Measurements from ENCODE around the gene KLF16.
A peak's percentile ranks its signal among the peaks of the same experiment; 100 is the strongest.

Gene KLF16

DNA sequence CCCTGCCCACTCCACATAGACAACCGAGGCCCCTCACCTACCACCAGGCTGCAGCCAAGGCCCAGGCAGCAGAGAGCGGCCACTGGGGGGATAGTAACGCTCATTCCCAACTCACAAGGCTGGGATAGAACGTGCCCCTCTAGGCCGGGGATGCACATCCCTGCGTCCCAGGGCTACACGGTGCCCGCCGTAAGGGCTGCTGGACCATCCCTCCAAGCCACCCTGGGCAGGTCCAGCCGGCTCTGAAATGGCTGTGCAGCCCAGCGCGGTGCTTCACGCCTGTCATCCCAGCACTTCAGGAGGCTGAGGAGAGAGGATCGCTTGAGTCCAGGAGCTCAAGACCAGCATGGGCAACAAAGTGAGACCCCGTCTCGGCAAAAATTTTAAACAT lies 18.3 kb downstream of the KLF16 start:
- DNase-seq (ENCODE audit: low read depth in 3 of 3, low spot score in 1 of 3) = no peak

GRCh38 chr19:1844513-1845124 lies 18.8 kb downstream of the KLF16 start:
- no peak for DNase-seq (ENCODE audit: low read depth in 3 of 3, low spot score in 1 of 3)

DNA sequence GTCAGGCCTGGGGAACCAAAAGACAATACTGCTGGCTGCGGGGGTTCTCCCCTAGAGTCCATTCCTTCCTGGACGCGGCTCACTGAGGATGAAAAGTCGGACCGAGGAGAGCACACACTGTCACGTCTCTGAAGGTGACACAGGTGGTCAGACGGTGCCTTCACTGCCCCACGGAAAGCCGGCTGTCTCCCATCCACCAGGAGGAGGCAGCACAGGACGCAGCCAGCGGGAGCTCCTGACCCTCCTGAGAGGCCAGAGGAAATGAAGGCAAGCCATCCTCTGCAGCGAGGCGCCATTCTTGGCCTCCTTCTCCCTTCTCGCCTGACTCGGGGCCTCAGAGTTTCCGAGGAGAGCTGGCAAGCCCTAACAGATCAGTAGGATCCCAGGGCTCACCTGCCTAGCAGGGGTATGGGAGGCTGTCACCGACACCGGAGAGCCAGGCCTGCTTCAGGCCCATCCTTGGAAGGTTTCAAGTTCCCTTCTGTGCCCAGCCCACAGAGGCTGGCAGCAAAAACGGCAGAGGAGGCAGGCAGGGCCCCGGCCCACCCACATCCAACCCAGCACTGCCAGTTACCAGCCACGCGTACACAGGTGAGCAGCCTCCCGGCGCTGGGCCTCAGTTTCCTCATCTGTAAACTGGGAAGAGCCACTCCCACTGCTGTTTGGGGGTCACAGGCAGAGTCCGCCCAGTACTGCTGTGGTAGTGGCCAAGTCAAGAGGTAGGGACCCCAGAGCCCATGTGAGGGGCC lies 19.6 kb downstream of the KLF16 start:
- DNase-seq (ENCODE audit: low read depth in 3 of 3, low spot score in 1 of 3) = no peak

- no peak for DNase-seq (ENCODE audit: low read depth in 3 of 3, low spot score in 1 of 3)
Measured at GRCh38 chr19:1843116-1843515, 20.3 kb downstream of the KLF16 start.

DNA sequence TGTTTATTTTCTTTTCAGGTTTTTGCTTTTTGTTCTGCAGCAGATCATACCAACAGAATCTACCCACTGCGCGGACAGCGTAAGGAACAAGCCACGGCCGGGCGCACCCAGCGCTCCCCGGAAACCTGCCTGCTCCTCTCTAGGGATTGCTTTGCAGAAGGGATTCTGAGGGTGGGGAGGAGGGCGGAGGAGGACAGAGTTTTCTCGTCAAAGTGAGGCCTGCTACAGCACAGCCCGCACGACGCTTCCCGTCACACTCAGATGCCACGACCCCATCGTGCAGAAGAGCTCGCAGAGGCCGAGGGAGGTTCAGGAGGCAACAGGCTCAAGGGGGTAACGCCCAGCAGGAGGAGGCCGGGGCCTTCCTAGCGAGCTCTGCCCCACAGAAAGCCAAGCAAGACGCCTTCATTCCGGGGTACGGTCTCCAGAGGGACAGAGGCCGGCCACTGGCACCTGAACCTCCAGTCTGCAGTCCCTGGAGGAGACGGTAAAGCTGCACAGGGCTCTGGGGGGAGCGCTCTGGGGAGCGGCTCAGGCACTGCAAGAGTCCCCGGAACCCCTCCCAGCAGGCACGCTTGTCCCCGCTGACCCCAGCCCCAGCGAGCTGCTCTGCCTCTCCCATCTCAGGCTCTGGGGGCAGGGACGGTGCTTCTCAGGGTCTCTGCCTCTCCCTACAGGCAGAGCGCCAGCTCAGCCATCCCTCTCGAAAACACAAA lies 22.0 kb downstream of the KLF16 start:
- DNase-seq (ENCODE audit: low read depth in 3 of 3, low spot score in 1 of 3) = no peak

- DNase-seq (ENCODE audit: low read depth in 3 of 3, low spot score in 1 of 3) = no peak
Measured at GRCh38 chr19:1840541-1841115, 22.8 kb downstream of the KLF16 start.

- no peak for DNase-seq (ENCODE audit: low read depth in 3 of 3, low spot score in 1 of 3)
Measured at GRCh38 chr19:1839658-1840540, 23.5 kb downstream of the KLF16 start.

DNA sequence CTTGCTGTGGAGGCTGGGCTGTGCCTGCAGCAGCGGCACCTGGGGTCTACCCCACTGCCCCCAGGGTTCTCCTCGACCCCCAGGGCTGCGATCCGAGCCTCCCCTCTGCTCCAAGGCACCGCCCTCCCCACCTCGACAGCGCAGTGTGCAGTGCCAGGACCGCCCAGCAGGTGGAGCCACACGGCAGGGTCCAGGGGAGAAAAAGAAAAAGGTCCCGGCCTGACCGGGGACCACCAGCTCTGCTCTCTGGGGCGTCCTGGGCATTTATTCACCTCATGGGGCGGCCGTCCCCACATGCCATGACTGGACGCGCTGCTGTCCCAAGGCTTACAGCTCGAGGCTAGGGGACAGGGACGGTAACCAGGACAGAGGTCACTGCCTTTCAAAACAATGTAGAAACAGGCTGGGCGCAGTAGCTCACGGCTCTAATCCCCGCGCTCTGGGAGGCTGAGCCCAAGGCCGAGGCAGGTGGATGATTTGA lies 25.7 kb downstream of the KLF16 start:
- DNase-seq (ENCODE audit: low read depth in 3 of 3, low spot score in 1 of 3) = peak in 1 of 3 donors; percentile 62

GRCh38 chr19:1837222-1837565 lies 26.2 kb downstream of the KLF16 start:
- DNase-seq (ENCODE audit: low read depth in 3 of 3, low spot score in 1 of 3) = no peak

- no peak for DNase-seq (ENCODE audit: low read depth in 3 of 3, low spot score in 1 of 3)
Measured at GRCh38 chr19:1836458-1837221, 26.7 kb downstream of the KLF16 start.

GRCh38 chr19:1833540-1833939 lies 29.8 kb downstream of the KLF16 start:
- DNase-seq (ENCODE audit: low read depth in 3 of 3, low spot score in 1 of 3) = no peak

- no peak for DNase-seq (ENCODE audit: low read depth in 3 of 3, low spot score in 1 of 3)
Measured at GRCh38 chr19:1832046-1832663, 31.2 kb downstream of the KLF16 start.

DNA sequence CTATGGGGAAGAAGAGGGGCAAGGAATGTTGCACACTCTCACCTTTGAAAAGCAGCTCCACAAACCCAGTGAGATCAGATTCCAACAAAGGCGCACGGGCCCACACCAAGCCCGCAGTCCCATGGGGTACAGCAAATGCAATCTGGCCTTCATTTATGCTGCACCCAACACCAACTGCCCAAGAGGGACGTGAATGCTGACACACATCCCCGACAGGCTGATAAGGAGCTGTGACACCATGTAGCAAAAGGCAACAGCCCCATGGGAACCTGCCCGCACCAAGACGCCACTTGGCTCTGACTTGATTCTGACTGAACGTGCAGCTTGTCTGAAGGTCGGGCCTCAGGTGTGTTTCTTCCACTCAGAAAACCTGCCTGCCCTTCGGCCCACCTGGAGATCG lies 32.4 kb downstream of the KLF16 start:
- no peak for DNase-seq (ENCODE audit: low read depth in 3 of 3, low spot score in 1 of 3)

DNA sequence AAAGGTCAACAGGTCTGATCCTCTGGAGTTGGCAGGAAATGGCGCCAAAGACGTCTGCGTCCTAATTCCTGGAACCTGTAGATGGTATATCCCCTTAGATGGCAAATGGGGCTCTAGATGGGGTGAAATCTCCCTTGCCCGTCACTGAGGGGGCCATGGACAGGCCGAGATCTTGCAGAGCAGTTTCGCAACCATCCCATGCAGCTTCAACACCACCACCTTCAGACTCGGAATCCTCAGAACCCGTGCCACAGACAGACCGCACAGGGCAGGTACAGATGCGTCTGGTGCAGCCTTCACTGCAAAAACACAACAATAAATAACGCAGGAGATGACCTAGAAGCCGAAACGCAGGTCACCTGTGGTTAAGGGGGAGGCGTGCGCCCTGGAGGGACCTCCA lies 32.8 kb downstream of the KLF16 start:
- no peak for DNase-seq (ENCODE audit: low read depth in 3 of 3, low spot score in 1 of 3)

GRCh38 chr19:1829958-1830357 lies 33.4 kb downstream of the KLF16 start:
- DNase-seq (ENCODE audit: low read depth in 3 of 3, low spot score in 1 of 3) = no peak

- no peak for DNase-seq (ENCODE audit: low read depth in 3 of 3, low spot score in 1 of 3)
Measured at GRCh38 chr19:1828279-1829238, 34.8 kb downstream of the KLF16 start.

DNA sequence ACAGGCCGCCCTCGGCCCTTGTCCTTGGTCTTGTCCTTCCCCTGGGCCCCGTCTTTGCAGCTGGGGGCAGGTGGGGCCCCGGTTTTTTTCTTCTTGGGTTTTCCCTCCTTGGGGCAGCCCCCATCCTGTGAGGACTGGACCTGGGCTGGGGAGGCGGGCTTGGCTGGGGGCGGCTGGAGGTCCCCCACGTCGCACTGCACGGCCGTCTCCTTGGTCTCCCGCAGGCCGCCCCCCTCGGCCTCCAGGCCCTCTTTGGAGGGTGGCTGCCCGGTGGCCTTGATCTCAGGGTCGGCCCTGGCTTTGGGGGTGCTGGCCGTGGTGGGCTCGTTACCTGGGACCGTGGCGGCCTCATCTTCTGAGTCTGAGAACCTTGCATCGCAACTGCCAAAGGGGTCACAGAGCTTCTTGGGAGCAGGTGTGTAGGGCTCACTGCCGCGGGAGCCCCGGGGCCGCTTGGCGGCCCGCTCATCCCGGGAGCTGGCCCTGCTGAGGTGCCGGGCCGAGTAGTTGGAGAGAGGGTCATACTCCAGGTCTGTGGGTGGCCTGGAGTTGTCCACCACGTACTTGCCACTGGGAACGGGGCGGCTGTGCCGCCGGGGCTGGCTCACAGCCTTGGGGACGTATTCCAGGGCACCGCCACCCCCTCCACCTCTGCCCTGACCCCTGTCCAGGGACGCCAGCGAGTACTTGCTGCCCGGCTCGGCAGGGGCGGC lies 35.7 kb downstream of the KLF16 start:
- DNase-seq (ENCODE audit: low read depth in 3 of 3, low spot score in 1 of 3) = no peak
